GM10248 (cell line): Measurements from ENCODE around the gene C14orf132.

Experiments
- CTCF ChIA-PET: fragments of 300-600 bp; sonication (Branson Sonifier 250); formaldehyde crosslinking; extraction: SDS; loops from one replicate; lab custom pipeline; 2021; ENCODE audit warnings: antibody characterized with exemption; lab: Yijun Ruan, JAX
- POLR2A ChIA-PET: fragments of 350-650 bp; sonication (Branson Sonifier 250); formaldehyde crosslinking; extraction: SDS; loops from one replicate; lab custom pipeline; 2020; ENCODE audit warnings: antibody characterized with exemption; lab: Yijun Ruan, JAX
- DNase-seq: peaks from one replicate; pipeline ENCODE4 v3.0.0; 2012; ENCODE audit errors: extremely low spot score
- CTCF ChIP-seq: IDR thresholded peaks from 2 replicates; pipeline ENCODE4 v1.5.1; 2012; ENCODE audit warnings: mild to moderate bottlenecking, low read depth; ENCODE audit errors: extremely low read depth, missing control alignments, control extremely low read depth

Gene C14orf132

GRCh38 chr14:96039633-96040311, 610 bp downstream of the C14orf132 start:
- ChIA-PET CTCF (interaction anchor here (2.1 kb wide), 1 partner anchor 11 kb away, joined by 5 read pairs; no protein-coding TSS in a partner anchor), POLR2A (no interaction called here)
- no peak for DNase-seq
- TF ChIP-seq CTCF, result peak; percentile 44

GRCh38 chr14:96040828-96041371, 1.7 kb downstream of the C14orf132 start:
- ChIA-PET POLR2A (no interaction called here), CTCF (interaction anchor here (2.1 kb wide), 1 partner anchor 12 kb away, joined by 5 read pairs; no protein-coding TSS in a partner anchor)
- no peak for TF ChIP-seq CTCF
- DNase-seq, result no peak

GRCh38 chr14:96042248-96042930, 3.2 kb downstream of the C14orf132 start:
- POLR2A ChIA-PET, result no interaction called here
- no peak for TF ChIP-seq CTCF
- CTCF ChIA-PET, result no interaction called here
- DNase-seq, result no peak

- no peak for TF ChIP-seq CTCF
- no peak for DNase-seq
- CTCF ChIA-PET, result no interaction called here
- POLR2A ChIA-PET, result no interaction called here
Observed at GRCh38 chr14:96046630-96047029, 7.5 kb downstream of the C14orf132 start.

GRCh38 chr14:96047101-96047500, 7.9 kb downstream of the C14orf132 start:
- no peak for TF ChIP-seq CTCF
- ChIA-PET CTCF (no interaction called here), POLR2A (no interaction called here)
- DNase-seq, result no peak

GRCh38 chr14:96049932-96050331, 10.8 kb downstream of the C14orf132 start:
- TF ChIP-seq CTCF, result no peak
- ChIA-PET POLR2A (no interaction called here), CTCF (interaction anchor here (1.4 kb wide), 1 partner anchor 51 kb away, joined by 5 read pairs; no protein-coding TSS in a partner anchor)
- no peak for DNase-seq
